GM10248 (cell line): ENCODE measurements around the gene PTPRN2.
"Not testable (repeated sequence)": the region's sequence is repeated elsewhere in the genome, so short reads cannot be mapped to it uniquely, and the experiment has no call there.

Experiments used
- CTCF ChIA-PET: fragments of 300-600 bp; sonication (Branson Sonifier 250); formaldehyde crosslinking; extraction: SDS; loops from one replicate; lab custom pipeline; 2021; ENCODE audit warnings: antibody characterized with exemption; lab: Yijun Ruan, JAX
- POLR2A ChIA-PET: fragments of 350-650 bp; sonication (Branson Sonifier 250); formaldehyde crosslinking; extraction: SDS; loops from one replicate; lab custom pipeline; 2020; ENCODE audit warnings: antibody characterized with exemption; lab: Yijun Ruan, JAX
- DNase-seq: peaks from one replicate; pipeline ENCODE4 v3.0.0; 2012; ENCODE audit errors: extremely low spot score
- TF ChIP-seq, protein P1 (sequence below): IDR thresholded peaks from 2 replicates; pipeline ENCODE4 v1.5.1; 2012; ENCODE audit warnings: mild to moderate bottlenecking, low read depth; ENCODE audit errors: extremely low read depth, missing control alignments, control extremely low read depth

Gene PTPRN2

DNA sequence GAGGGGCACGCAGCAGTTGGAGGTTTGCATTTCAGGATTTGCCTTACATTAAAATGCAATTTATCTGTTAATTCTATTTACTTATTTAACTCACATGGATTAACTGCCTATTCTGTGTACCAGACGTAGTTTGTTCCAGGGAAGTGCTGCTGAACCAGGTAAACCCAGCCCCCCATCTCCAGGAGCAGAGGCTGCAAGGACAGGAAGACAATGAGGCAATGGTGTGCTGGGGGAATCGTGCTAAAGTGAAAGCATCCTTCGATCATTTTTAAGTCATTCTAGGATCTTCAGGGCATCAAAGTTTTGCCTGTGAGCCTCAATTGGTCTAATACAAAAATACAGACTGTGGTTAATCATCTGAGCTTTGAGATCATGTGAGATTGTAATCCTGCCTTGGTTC is 1084.4 kb downstream of the PTPRN2 start:
- TF ChIP-seq, protein P1, sequence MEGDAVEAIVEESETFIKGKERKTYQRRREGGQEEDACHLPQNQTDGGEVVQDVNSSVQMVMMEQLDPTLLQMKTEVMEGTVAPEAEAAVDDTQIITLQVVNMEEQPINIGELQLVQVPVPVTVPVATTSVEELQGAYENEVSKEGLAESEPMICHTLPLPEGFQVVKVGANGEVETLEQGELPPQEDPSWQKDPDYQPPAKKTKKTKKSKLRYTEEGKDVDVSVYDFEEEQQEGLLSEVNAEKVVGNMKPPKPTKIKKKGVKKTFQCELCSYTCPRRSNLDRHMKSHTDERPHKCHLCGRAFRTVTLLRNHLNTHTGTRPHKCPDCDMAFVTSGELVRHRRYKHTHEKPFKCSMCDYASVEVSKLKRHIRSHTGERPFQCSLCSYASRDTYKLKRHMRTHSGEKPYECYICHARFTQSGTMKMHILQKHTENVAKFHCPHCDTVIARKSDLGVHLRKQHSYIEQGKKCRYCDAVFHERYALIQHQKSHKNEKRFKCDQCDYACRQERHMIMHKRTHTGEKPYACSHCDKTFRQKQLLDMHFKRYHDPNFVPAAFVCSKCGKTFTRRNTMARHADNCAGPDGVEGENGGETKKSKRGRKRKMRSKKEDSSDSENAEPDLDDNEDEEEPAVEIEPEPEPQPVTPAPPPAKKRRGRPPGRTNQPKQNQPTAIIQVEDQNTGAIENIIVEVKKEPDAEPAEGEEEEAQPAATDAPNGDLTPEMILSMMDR, result no peak
- POLR2A ChIA-PET, result no interaction called here
- DNase-seq, result no peak
- CTCF ChIA-PET, result no interaction called here

DNA sequence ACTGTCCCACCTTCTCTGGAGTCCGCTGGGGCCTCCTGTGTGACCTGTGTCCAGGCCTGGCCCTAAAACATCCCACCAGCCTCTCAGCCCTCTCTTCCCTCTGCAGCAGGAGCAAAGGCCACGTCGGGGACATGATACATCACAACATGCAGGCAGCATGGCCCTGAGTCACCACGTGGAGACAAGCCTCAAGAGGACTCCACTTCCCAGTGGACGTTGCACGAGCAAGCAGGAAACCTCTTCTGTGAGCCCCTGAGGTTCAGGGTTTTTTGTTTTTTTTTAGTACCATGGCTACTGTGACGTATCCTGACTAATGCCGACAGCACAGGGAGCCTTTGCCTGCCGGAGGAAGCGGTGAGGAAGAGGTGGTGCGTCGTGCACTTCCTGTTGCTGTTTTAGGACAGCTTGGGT is 1084.9 kb downstream of the PTPRN2 start:
- CTCF ChIA-PET, result no interaction called here
- TF ChIP-seq, protein P1, result no peak
- POLR2A ChIA-PET, result no interaction called here
- no peak for DNase-seq

DNA sequence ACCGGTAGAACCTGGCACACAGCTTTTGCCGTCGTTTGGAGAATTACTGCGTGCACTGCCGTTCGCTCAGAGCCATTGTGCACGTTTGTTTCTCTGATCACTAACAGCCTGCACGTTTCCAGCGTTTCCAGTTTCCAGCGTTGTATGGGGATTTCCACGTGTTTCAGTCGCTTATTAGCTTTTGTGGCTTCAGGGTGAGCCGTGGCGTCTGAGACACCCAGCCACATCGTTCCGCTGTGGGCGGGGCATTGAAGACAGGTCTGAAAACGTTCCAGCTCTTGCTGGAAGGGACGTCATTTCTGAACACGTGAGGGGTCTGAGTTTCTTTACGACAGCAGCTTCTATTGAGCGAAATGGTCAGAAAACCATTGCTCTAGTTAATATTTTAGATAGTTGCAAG is 1086.0 kb downstream of the PTPRN2 start:
- DNase-seq, result no peak
- CTCF ChIA-PET, result no interaction called here

DNA sequence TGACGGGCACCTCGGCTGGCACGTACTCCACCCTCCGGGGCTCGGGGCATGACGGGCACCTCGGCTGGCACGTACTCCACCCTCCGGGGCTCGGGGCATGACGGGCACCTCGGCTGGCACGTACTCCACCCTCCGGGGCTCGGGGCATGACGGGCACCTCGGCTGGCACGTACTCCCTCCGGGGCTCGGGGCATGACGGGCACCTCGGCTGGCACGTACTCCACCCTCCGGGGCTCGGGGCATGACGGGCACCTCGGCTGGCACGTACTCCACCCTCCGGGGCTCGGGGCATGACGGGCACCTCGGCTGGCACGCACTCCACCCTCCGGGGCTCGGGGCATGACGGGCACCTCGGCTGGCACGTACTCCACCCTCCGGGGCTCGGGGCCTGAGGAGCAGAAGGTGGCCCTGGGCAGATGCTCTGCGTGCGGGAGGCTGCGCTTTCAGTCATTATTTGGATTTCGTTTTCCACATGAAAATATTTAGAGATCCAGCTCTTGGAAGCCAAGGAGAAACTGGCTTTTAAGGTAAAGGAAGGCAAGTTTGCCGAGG is 1086.6 kb downstream of the PTPRN2 start:
- DNase-seq, POLR2A ChIA-PET, CTCF ChIA-PET: not testable (repeated sequence)

More for the DNA sequence above, 1086.0 kb downstream of the PTPRN2 start:
- POLR2A ChIA-PET, result no interaction called here
- TF ChIP-seq, protein P1, result no peak

DNA sequence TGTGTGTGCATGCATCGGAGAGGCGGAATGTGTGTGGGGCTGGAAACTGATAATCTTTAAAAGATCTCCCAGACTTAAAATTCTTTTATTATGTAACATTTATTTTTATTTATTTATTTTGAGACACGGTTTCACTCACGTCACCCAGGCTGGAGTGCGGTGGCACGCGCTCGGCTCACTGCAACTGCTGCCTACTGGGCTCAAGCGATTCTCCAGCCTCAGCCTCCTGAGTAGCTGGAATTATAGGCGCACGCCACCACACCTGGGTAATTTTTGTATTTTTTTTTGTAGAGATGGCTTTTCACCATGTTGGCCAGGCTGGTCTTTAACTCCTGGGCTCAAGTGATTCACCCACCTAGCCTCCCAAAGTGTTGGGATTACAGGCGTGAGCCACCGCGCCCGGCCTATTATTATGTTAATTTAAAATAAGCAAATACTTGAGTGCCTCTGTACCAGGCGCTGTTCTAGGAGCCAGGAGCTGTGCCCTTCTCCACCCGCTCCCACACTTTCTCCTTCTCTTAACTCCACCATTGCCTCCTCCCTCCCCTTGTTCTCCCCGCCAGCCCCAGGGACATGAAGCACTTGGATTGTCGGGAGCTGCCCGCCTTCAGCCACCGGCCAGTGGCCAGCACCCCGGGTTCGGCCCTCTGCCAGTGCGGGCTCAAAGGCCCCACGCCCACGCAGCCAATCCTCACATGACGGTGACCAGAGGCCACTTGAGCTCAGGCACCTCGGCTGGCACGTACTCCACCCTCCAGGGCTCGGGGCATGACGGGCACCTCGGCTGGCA is 1087.3 kb downstream of the PTPRN2 start:
- ChIA-PET POLR2A (no interaction called here), CTCF (no interaction called here)
- no peak for DNase-seq
- TF ChIP-seq, protein P1, result no peak

DNA sequence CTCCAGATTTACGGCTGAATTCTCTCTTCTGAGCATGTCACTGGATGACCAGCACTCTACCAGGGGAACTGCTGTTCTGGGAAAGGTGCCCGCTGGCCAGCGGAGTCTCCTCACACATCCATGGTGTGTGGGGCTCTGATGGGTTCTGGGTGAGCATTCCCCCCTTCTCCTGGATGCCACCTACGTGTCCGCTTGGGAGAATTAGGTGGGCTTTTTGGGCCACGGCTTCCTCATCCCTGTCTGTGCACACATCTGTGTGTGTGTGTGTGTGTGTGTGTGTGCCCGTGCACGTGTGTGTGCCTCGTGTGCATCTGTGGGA is 1087.8 kb downstream of the PTPRN2 start:
- POLR2A ChIA-PET, result no interaction called here
- CTCF ChIA-PET, result no interaction called here
- no peak for DNase-seq
- TF ChIP-seq, protein P1, result no peak

DNA sequence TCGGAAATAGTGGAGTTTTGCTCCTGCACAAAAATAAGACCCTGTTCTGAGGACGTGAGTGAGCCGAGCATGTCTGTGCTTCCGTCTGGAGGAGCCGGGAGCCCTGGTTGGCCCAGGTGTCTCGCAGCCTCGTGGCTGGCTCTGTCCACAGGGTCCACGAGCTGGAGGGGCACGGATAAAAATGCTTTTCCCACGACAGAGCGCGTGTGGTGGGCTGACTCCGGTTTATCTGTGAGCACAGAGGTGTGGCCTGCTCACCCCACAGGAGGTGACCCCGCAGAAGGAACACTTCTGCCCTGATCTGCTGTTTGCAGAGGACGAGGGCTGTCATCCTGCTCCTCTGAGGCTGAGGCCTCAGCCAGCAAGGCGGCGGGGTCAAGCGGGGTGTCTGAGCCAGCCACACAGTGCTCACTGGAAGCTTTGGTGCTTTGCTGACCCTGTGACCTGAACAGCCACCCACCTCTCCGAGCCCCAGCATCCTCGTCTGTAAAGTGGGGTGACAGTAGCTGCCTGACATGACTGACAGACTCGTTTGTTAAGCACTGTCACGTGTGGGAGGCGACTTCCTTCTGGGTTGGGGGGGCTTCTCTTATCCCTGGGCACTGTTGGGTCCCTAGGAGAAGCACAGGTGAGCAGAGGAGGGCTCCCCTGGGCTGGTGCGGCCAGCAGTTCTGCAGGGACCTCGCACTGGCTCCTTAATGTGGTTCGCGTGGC is 1088.3 kb downstream of the PTPRN2 start:
- CTCF ChIA-PET, result no interaction called here
- TF ChIP-seq, protein P1, result no peak
- POLR2A ChIA-PET, result no interaction called here
- DNase-seq, result no peak
